HG03066 (cell line): Measurements from ENCODE around the gene CDC5L.

Source experiments
- ATAC-seq: cut with Tn5 transposase; IDR thresholded peaks from one replicate; pipeline ENCODE4 v1.9.1; 2021; ENCODE audit warnings: low read depth; ENCODE audit not compliant: unreplicated experiment

CDC5L gene

DNA sequence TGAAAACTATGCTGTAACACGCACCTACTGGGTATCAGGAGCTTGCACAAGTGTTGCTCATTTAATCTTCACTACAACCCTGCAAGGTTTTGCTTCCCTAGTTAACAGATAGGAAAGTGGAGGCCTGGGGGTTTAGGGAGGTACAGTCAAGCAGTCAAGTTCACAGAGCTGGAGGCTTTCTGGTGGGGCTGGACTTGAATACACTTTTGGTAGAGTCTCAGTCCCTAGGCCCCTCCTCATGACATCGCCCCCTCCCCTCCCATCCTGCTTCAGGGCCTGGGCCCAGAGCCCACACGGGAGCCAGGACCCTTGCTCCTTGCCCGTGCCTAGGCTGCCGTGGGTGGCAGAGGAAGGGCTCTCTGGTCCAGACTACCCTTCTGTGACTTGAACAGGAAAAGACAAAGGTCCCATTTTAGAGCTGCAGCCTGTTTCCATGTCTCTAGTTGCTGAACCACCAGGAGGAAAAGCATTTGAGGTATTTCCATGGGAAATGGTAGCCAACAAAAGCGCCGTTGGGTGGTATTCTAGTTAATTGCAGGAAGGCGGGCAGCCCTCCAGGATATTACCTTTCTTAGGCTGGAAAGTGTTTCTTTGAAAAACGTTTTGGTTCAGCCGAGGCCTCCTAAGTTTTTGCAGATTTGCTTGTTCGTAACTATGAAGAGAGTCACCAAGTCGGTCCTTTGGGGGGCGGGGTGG, 84.9 kb downstream of the CDC5L start:
- no peak for ATAC-seq

DNA sequence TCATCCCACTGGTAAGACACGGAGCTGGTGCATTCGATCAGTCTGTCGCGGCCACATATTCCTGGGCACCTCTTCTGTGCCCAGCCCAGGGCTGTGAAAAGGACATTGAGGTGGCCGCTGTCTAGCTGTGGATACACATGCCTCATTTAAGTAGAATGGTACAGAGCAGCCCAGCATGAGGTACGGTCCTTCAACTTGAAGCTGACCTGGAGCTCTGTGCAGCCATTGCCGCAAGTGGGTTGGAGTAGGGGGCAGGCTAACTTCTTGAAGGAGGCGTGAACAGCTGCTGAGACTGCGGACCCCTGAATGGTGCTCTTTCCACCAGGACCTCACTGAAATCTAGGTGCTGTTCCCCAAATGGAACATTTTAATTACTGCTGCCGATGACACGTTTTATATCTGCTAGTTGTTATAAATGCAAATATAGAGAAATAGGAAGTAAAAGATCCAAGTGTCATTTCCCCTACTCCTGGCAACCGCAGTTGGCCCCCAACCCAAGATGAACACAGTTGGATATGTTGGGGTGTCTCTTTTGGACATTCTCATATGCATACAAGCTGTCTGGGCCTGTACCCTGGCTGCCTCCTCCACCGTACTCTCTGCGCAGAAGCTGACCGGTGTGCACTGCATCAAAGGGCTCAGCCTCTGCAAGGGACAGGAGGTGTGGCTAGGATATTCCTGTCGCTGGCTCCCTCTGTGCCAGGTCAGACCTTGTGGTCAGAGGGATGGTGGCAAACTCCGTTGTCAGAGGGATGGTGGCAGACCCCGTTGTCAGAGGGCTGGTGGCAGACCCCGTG, 86.1 kb downstream of the CDC5L start:
- ATAC-seq: no peak

GRCh38 chr6:44474190-44474631, 86.7 kb downstream of the CDC5L start:
- ATAC-seq: no peak

- no peak for ATAC-seq
These were observed 87.1 kb downstream of the CDC5L start for GRCh38 chr6:44474643-44475042.

- ATAC-seq: no peak
These were observed 87.9 kb downstream of the CDC5L start for GRCh38 chr6:44475417-44475778.

GRCh38 chr6:44475779-44476434, 88.4 kb downstream of the CDC5L start:
- no peak for ATAC-seq

DNA sequence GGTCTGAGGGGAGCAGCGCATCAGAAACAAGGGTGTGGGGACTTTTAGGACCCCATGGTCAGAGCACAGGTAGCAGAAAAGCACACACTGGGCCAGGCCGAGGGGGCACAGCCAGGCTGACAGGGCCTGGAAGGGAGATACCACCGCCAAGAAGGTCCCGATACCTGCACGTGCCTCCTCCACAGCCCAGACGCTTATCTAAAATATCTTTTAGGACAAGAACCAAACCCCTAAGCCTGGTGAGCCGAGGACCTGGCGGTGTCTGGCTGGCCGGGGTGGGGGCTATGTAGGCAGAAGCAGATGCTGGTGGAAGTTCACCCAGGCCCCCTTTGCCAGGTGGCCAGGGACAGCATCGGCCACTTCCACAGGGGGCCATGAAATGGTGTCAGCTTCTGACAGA, 89.3 kb downstream of the CDC5L start:
- ATAC-seq: no peak

GRCh38 chr6:44477293-44477894, 89.9 kb downstream of the CDC5L start:
- no peak for ATAC-seq

DNA sequence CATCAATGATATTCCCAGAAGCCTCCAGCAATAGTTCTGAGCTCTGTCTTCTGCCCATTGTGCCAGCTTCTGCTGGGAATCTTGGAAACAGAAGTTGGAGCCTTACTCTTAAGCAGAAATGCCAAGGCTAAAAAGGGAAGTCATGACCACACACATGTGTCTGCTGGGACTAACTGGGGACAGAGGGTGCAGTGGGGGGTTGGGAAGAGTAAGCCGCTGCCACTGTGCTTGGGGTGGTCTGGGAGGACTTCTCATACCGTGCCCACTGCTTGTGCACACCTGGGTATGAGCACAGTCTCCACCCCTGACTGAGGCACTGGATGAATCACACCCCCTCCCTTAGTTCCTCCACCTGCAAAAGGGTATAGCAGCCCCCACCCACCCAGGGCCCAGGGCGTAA, 90.7 kb downstream of the CDC5L start:
- no peak for ATAC-seq

GRCh38 chr6:44478591-44479254, 91.2 kb downstream of the CDC5L start:
- no peak for ATAC-seq

DNA sequence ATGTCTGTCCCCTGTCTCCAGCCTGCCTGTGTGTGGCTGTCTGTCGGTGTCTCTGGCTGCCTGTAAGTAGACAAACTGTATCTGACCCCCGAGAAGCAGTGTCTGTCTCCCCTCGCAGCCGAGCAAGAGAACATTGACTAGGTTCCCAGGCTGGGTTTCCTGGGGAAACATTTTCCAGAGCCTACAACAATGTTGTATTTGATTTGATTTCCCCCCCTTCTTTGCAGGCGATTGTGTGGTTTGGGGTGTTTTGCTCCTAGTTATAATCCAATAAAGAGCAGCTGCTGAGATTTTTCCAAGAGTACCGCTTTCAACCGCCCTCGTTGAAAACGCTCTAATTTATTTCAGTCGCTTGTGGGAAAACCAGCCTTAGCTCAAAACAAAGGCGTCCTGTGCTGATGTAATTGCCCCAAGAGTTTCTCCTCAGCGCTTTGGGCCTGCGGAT, 92.6 kb downstream of the CDC5L start:
- no peak for ATAC-seq

- ATAC-seq: no peak
These were observed 93.5 kb downstream of the CDC5L start for GRCh38 chr6:44481056-44481455.

DNA sequence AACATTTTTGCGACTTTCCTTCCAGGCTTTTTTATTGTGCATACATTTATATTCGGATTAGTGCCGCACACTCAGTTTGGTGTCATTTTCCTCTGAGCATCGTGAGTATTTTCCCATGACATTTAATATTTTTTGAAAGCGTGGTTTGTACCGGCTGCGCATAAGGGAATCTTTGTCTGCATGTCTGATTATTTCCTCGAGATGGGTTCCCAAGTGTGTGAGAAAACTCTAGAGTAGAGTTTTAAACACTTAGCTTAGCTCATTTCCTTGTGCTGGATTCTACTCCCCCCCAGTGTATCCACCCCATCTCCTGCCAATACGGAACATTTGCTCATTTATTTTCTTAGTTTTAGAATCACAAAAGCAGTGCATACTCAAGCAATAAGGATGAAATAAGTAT, 94.3 kb downstream of the CDC5L start:
- no peak for ATAC-seq

GRCh38 chr6:44485601-44486401, 98.3 kb downstream of the CDC5L start:
- ATAC-seq: no peak

DNA sequence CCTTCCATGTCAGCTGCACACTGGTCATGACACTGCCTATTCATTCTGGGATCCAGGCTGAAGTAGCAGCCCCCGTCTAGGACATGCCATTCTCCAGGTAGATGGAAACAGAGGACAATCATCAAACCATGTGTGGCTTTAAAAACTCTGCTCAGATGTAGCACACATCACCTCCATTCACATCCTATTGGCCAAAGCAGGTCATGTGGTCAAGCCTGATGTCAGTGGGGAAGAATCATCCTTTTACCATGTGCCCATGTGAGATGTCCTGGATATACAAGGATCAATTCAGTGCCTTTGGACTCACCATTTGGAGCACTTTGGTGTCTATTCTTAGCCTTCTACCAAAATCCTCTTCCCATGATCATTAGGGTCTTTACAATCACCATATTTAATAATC, 99.5 kb downstream of the CDC5L start:
- ATAC-seq: no peak

DNA sequence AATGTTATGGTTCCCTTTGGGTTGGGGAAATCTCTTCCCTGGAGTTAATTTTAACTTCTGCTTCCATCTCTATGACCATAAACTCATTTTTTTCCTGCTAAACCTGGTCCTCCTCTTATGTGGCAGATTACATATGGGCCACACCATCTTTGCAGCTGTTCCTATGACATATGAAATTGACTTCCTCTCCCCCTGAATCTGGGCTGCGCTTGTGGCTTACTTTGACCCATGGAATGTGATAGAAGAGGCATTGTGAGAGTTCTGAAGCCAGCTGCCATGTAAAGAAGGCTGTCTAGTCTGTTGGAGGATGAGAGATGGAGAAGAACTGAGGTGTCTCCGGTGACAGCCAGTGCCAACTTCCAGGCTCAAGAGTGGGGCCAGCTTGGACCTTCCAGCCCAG, 100.1 kb downstream of the CDC5L start:
- ATAC-seq: no peak

DNA sequence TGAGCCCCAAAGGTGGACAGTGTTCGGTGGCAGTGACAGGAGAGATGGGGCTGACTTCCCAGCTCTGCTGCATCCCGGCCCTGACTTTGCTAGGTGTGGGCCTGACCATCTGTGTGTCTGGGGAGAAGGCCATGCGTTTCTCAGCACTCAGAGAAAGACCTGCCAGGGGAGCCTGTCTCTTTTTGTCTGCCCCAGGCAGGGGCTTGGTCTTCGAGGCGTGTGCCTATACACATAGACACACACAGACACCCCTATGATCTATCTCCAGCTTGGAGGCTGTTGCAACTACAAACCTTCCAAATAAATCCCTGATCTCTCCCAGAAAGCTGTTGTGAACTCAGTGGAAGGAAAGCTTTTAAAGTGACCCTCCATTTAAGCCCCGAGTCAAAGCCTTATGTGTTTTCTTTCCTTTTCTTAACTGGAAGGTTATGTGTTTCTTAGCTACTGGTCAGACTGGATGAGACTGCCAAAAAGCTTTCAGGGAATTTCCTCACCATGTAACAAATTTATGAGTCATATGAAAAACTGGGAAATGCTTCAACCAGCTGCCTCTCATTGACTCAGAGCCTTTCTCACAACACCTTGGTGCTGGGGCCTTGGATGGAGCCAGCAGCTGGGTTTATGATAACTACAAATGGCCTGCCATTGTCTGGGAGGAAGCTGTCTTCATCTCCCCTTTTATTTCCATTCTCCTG, 102.6 kb downstream of the CDC5L start:
- ATAC-seq: no peak

DNA sequence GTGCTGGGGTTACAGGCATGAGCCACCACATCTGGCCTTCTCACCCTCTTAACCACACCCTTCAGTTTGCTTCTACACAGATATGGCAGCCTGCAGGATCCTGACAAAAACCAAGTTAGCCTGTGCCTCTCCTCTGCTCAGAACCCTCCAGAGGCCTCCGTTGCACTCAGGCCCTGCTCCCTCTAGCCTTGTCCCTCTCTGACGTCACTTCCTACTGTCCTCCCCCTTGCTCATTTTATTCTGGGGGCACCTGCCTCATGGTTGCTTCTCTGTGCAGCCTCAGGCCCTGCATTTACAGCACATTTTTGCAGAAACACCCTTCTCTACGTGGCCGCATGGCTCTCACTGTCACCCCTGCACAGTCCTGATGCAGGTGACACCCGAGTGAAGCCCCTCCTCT, 105.6 kb downstream of the CDC5L start:
- ATAC-seq: no peak

DNA sequence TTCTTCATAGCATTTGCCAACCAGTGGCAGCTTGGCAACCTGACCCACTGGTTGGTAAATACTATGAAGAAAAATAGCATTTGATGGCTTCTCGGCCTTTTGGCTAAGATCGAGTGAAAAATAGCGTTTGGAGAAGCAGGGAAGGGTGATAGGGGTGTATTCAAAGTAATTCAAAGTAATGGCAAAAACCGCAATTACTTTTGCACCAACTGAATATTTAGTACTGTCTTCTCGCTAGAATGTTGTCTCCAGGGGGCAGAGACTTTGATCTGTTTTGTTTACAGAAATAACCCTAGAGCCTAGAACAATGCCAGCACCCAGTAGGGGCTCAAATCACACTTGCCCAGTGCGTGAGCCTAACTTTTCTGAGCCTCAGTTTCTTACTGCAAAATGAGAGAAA, 106.1 kb downstream of the CDC5L start:
- ATAC-seq: no peak
